Hepatocyte (in vitro differentiated cells): ENCODE results near the gene ROBO1. TPM values are rescaled to one million over a fixed set of nuclear protein-coding genes. Genes with fewer than 3 reads are reported as not detected.

Experiments
- DNase-seq: peaks from one replicate; pipeline ENCODE4 v3.0.0-alpha.2; 2016; ENCODE audit warnings: low spot score
- H2AFZ ChIP-seq: fragments of 200-600 bp; sonication (generic); 2 replicates; pipeline ENCODE4 v1.6.0; 2016; ENCODE audit warnings: antibody characterized with exemption, mild to moderate bottlenecking
- H3K27ac ChIP-seq: fragments of 200-600 bp; sonication (generic); 2 replicates; pipeline ENCODE4 v1.5.1; 2016; ENCODE audit warnings: mild to moderate bottlenecking
- H3K27me3 ChIP-seq: fragments of 200-600 bp; sonication (generic); 2 replicates; pipeline ENCODE4 v1.6.1; 2016
- H3K36me3 ChIP-seq: fragments of 200-600 bp; sonication (generic); replicated peaks from 2 replicates; pipeline ENCODE4 v1.5.1; 2016; ENCODE audit warnings: low read depth; ENCODE audit not compliant: insufficient read depth
- H3K4me1 ChIP-seq: fragments of 200-600 bp; sonication (generic); 2 replicates; pipeline ENCODE4 v1.5.1; 2016; ENCODE audit warnings: mild to moderate bottlenecking, moderate library complexity; ENCODE audit not compliant: insufficient read depth
- H3K4me2 ChIP-seq: fragments of 200-600 bp; sonication (generic); 2 replicates; pipeline ENCODE4 v1.6.0; 2016
- H3K4me3 ChIP-seq: fragments of 200-600 bp; sonication (generic); 2 replicates; pipeline ENCODE4 v1.5.1; 2016; ENCODE audit warnings: mild to moderate bottlenecking
- H3K79me2 ChIP-seq: fragments of 200-600 bp; sonication (generic); 2 replicates; pipeline ENCODE4 v1.6.0; 2017; ENCODE audit warnings: mild to moderate bottlenecking
- H3K9me2 ChIP-seq: fragments of 200-600 bp; sonication (generic); replicated peaks from 2 replicates; pipeline ENCODE4 v1.6.0; 2017; ENCODE audit warnings: mild to moderate bottlenecking; ENCODE audit not compliant: insufficient read depth
- H3K9me3 ChIP-seq: fragments of 200-600 bp; sonication (generic); 2 replicates; pipeline ENCODE4 v1.5.1; 2016; ENCODE audit warnings: low read depth, mild to moderate bottlenecking
- H4K20me1 ChIP-seq: fragments of 200-600 bp; sonication (generic); 2 replicates; pipeline ENCODE4 v1.6.0; 2016; ENCODE audit warnings: mild to moderate bottlenecking; ENCODE audit not compliant: insufficient read depth, poor library complexity, severe bottlenecking
- EZH2 ChIP-seq: fragments of 200-600 bp; sonication (generic); IDR thresholded peaks from 2 replicates; pipeline ENCODE4 v1.6.1; 2016; ENCODE audit warnings: antibody characterized with exemption, mild to moderate bottlenecking, borderline replicate concordance
- EZH2phosphoT487 ChIP-seq: fragments of 200-600 bp; sonication (generic); IDR thresholded peaks from one replicate; pipeline ENCODE4 v1.6.1; 2018; ENCODE audit warnings: antibody characterized with exemption, mild to moderate bottlenecking, low read depth, moderate library complexity; ENCODE audit not compliant: unreplicated experiment, severe bottlenecking
- WGBS: methylation state at CpG from one replicate; pipeline ENCODE4 v1.1.6; 2016; ENCODE audit warnings: low lambda C conversion rate; ENCODE audit errors: missing lambda C conversion rate; 5-methylcytosine and 5-hydroxymethylcytosine counted together
- polyA plus RNA-seq: library from polyadenylated mRNA; unstranded; fragments of >200 nt; fragmentation: Nextera tagmentation; extraction: Ambion mirVana; gene quantifications from 2 replicates; pipeline ENCODE4 v1.2.1, GENCODE V29; 2016
- total RNA-seq: library from RNA; depleted of rRNA; stranded (reverse); fragments of >200 nt; gene quantifications from 2 replicates; pipeline ENCODE4 v1.2.3, GENCODE V29; 2014
- TF ChIP-seq, protein P1 (sequence below): fragments of 200-600 bp; sonication (generic); IDR thresholded peaks from 2 replicates; pipeline ENCODE4 v1.5.1; 2016; ENCODE audit warnings: antibody characterized with exemption, mild to moderate bottlenecking; ENCODE audit not compliant: poor library complexity

ROBO1 gene
- total and polyA plus RNA-seq, 2 experiments from 2014 or later = 13.6 to 44.3 TPM

GRCh38 chr3:79604681-79605080, 163.1 kb downstream of the ROBO1 start:
- 66% methylated on average over 2 of the region's 2 CpGs for WGBS
- Histone ChIP-seq H3K9me3 (no peaks in the 10 kb centered on the region), H4K20me1 (no peaks in the 10 kb centered on the region), H3K9me2 (no peaks in the 10 kb centered on the region), H3K79me2 (no peaks in the 10 kb centered on the region), H2AFZ (no peak overlapping the region), H3K4me2 (no peak overlapping the region), H3K4me3 (no peak overlapping the region), H3K36me3 (no peaks in the 10 kb centered on the region), H3K27ac (no peak overlapping the region), H3K4me1 (no peaks in the 10 kb centered on the region), H3K27me3 (no peaks in the 10 kb centered on the region)
- no peak for DNase-seq
- no peak for TF ChIP-seq EZH2phosphoT487
- TF ChIP-seq, protein P1, sequence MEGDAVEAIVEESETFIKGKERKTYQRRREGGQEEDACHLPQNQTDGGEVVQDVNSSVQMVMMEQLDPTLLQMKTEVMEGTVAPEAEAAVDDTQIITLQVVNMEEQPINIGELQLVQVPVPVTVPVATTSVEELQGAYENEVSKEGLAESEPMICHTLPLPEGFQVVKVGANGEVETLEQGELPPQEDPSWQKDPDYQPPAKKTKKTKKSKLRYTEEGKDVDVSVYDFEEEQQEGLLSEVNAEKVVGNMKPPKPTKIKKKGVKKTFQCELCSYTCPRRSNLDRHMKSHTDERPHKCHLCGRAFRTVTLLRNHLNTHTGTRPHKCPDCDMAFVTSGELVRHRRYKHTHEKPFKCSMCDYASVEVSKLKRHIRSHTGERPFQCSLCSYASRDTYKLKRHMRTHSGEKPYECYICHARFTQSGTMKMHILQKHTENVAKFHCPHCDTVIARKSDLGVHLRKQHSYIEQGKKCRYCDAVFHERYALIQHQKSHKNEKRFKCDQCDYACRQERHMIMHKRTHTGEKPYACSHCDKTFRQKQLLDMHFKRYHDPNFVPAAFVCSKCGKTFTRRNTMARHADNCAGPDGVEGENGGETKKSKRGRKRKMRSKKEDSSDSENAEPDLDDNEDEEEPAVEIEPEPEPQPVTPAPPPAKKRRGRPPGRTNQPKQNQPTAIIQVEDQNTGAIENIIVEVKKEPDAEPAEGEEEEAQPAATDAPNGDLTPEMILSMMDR = no peak
- TF ChIP-seq EZH2 = no peak

DNA sequence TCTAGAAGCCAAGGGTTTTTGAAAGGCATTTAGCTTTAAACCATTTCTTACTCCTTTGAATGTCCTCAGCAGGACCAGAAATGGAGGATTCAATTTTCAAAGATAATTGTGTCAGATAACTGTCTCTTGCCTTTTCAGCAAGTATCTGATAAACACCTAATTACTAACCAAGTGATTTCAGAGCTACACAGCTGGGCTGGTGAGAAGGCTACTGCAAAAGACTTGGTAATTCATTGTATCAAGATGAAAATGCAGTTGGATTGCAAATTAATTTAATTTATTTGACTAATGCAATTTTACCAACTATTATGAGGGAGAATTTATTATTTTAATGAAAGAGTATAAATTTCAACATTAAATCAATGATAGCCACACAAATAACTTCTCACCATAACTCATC, 165.4 kb downstream of the ROBO1 start:
- Histone ChIP-seq H3K36me3 (no peaks in the 10 kb centered on the region), H3K4me2 (no peak overlapping the region), H3K79me2 (no peaks in the 10 kb centered on the region), H3K4me3 (no peak overlapping the region), H2AFZ (no peak overlapping the region), H3K9me2 (no peaks in the 10 kb centered on the region), H3K27me3 (no peaks in the 10 kb centered on the region), H4K20me1 (no peaks in the 10 kb centered on the region), H3K27ac (no peak overlapping the region), H3K4me1 (no peaks in the 10 kb centered on the region), H3K9me3 (no peaks in the 10 kb centered on the region)
- DNase-seq = no peak
- TF ChIP-seq, protein P1 = no peak
- TF ChIP-seq EZH2phosphoT487 (no peak), EZH2 (no peak)

- H3K9me3 ChIP-seq = no peaks in the 10 kb centered on the region
- no peak overlapping the region for H3K27ac ChIP-seq
- no peak overlapping the region for H3K4me3 ChIP-seq
- no peaks in the 10 kb centered on the region for H3K4me1 ChIP-seq
- no peaks in the 10 kb centered on the region for H3K27me3 ChIP-seq
- no peaks in the 10 kb centered on the region for H4K20me1 ChIP-seq
- no peaks in the 10 kb centered on the region for H3K9me2 ChIP-seq
- peak; percentile 9 for DNase-seq
- TF ChIP-seq, protein P1 = no peak
- no peak for TF ChIP-seq EZH2
- no peak for TF ChIP-seq EZH2phosphoT487
- H3K4me2 ChIP-seq = no peak overlapping the region
- WGBS = 85% methylated on average over 1 of the region's 1 CpG
- H3K79me2 ChIP-seq = no peaks in the 10 kb centered on the region
- H2AFZ ChIP-seq = no peak overlapping the region
- no peaks in the 10 kb centered on the region for H3K36me3 ChIP-seq
Measured at GRCh38 chr3:79598594-79598993, 169.2 kb downstream of the ROBO1 start.

- H2AFZ ChIP-seq = no peak overlapping the region
- no peak for TF ChIP-seq EZH2
- TF ChIP-seq EZH2phosphoT487 = no peak
- TF ChIP-seq, protein P1 = no peak
- no peak for DNase-seq
- no peaks in the 10 kb centered on the region for H3K79me2 ChIP-seq
- no peak overlapping the region for H3K27ac ChIP-seq
- H3K9me3 ChIP-seq = no peaks in the 10 kb centered on the region
- H3K4me1 ChIP-seq = no peaks in the 10 kb centered on the region
- no peaks in the 10 kb centered on the region for H3K9me2 ChIP-seq
- H3K36me3 ChIP-seq = no peaks in the 10 kb centered on the region
- no peaks in the 10 kb centered on the region for H3K27me3 ChIP-seq
- 86% methylated on average over 2 of the region's 2 CpGs for WGBS
- no peak overlapping the region for H3K4me2 ChIP-seq
- H3K4me3 ChIP-seq = no peak overlapping the region
- H4K20me1 ChIP-seq = no peaks in the 10 kb centered on the region
Measured at GRCh38 chr3:79597709-79598108, 170.1 kb downstream of the ROBO1 start.
